D721Med (cell line): ENCODE results near the gene CLEC20A.

Source experiments
- DNase-seq: peaks from one replicate; pipeline ENCODE4 v3.0.0; 2011; ENCODE audit warnings: low spot score; ENCODE audit not compliant: insufficient read length
- FAIRE-seq: peaks from 2 replicates; lab custom pipeline; 2011; peaks lifted over from hg19 to GRCh38; lab: Jason Lieb, UNC
- CTCF ChIP-seq: IDR thresholded peaks from 2 replicates; pipeline ENCODE4 v1.5.1; 2012; ENCODE audit warnings: mild to moderate bottlenecking, control low read depth; ENCODE audit not compliant: insufficient read depth; ENCODE audit errors: missing control alignments

CLEC20A gene

GRCh38 chr1:178536329-178536728 lies 39.6 kb upstream of the CLEC20A start:
- no peak for FAIRE-seq
- no peak for DNase-seq

GRCh38 chr1:178534137-178534868 lies 37.5 kb upstream of the CLEC20A start:
- TF ChIP-seq CTCF: no peak
- no peak for FAIRE-seq
- DNase-seq: no peak

More at GRCh38 chr1:178536329-178536728, 39.6 kb upstream of the CLEC20A start:
- TF ChIP-seq CTCF: no peak

GRCh38 chr1:178533121-178533946 lies 36.6 kb upstream of the CLEC20A start:
- DNase-seq (no peak), FAIRE-seq (no peak)
- no peak for TF ChIP-seq CTCF

- peak; percentile 98 for DNase-seq
- TF ChIP-seq CTCF: peak; percentile 99
- FAIRE-seq: peak; percentile 91
These were observed 35.6 kb upstream of the CLEC20A start for GRCh38 chr1:178532392-178532791.

- FAIRE-seq (no peak), DNase-seq (no peak)
- TF ChIP-seq CTCF: no peak
These were observed 35.1 kb upstream of the CLEC20A start for GRCh38 chr1:178531887-178532286.

GRCh38 chr1:178530502-178530901 lies 33.7 kb upstream of the CLEC20A start:
- no peak for FAIRE-seq
- TF ChIP-seq CTCF: no peak
- DNase-seq: no peak
